Transverse colon (tissue), 4 donors: ENCODE data around the gene DNAJC8.

ENCODE experiments used
- CTCF ChIP-seq, 5 experiments: fragments of 200-600 bp in 3 of 5; fragments of 450-650 bp in 2 of 5; sonication (generic) in 3 of 5; IDR thresholded peaks; 1 replicate in 2 of 5; 2 replicates in 3 of 5; pipeline ENCODE4 v1.5.1; 2016 to 2017; ENCODE audit warnings: antibody characterized with exemption in 5 of 5, inconsistent platforms in 3 of 5, mild to moderate bottlenecking in 2 of 5, moderate library complexity in 1 of 5
- EP300 ChIP-seq: sonication (generic); formaldehyde crosslinking; IDR thresholded peaks from one replicate; pipeline ENCODE4 v1.6.1; 2017; ENCODE audit warnings: antibody characterized with exemption, low read depth
- POLR2A ChIP-seq: fragments of 450-650 bp; IDR thresholded peaks from one replicate; pipeline ENCODE4 v1.6.1; 2016; ENCODE audit warnings: antibody characterized with exemption, mild to moderate bottlenecking, moderate library complexity
- POLR2AphosphoS5 ChIP-seq, 3 donors: sonication (generic); formaldehyde crosslinking; IDR thresholded peaks; one replicate each; pipeline ENCODE4 v1.6.1; 2016; ENCODE audit warnings: antibody characterized with exemption in 3 of 3

DNA sequence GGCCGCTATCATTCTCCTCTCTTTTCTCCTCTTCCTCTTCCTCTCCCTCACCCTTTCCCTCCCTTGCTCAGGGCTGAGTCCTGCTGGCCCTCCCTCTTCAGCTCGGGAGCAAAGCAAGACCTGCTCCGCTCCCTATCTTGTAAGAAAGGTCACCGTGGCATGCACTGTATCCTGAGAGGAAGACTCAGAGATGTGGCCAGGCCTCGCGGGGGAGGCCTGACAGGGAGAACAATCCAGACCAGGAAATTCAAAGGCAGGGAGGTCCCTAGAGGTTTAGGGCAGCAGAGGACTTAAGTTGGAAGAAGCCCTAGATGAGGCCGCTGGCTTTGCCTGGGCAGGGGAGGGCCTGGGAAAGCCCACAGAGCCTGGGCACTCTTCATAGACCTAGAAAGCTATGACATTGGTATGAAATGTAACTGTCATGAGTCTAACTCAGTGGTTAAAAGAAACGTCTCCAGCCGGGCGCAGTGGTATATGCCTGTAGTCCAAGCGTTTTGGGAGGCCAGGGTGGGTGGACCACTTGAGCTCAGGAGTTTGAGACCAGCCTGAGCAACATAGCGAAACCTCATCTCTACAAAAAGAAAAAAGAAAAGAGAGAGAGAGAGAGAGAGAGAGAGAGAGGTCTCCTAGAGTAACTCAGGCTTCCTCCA, 41.7 kb downstream of the DNAJC8 start:
- no peak for TF ChIP-seq POLR2A
- TF ChIP-seq CTCF (IDR thresholded peaks at IDR 0.05), result no peak
- TF ChIP-seq EP300, result no peak
- TF ChIP-seq POLR2AphosphoS5 (IDR thresholded peaks at IDR 0.05), result no peak
